SK-N-SH (cell line): ENCODE results near the gene SMIM13. TPM values are rescaled to one million over a fixed set of nuclear protein-coding genes. Genes with fewer than 3 reads are reported as not detected.

Source experiments
- CTCF ChIA-PET: fragments of 300-600, 350-600 bp; formaldehyde crosslinking; extraction: SDS; loops from one replicate; lab custom pipeline; 2021; lab: Yijun Ruan, JAX
- POLR2A ChIA-PET: fragments of 350-600 bp; sonication (Branson Sonifier 250); formaldehyde crosslinking; extraction: SDS; loops from one replicate; lab custom pipeline; 2020; ENCODE audit warnings: antibody characterized with exemption, inconsistent platforms; lab: Yijun Ruan, JAX
- DNase-seq: peaks from one replicate; pipeline ENCODE4 v3.0.0; 2012
- H2AFZ ChIP-seq: fragments of 200-600 bp; sonication (generic); 2 replicates; pipeline ENCODE4 v1.8.1; 2016; ENCODE audit warnings: antibody characterized with exemption, mild to moderate bottlenecking, low read depth
- H3F3A ChIP-seq: fragments of 200-600 bp; sonication (generic); replicated peaks from 2 replicates; pipeline ENCODE3; 2016; ENCODE audit warnings: antibody characterized with exemption, mild to moderate bottlenecking; ENCODE audit not compliant: insufficient read depth
- H3K27ac ChIP-seq, 2 experiments: fragments of 200-500 bp in 1 of 2; fragments of 200-600 bp in 1 of 2; sonication (Bioruptor generic) in 1 of 2; sonication (generic), shearing (Covaris generic) in 1 of 2; 2 replicates each; pipeline versions ENCODE4 v1.5.1 to v1.6.1; 2014 to 2016; ENCODE audit warnings: low read depth in 2 of 2, inconsistent platforms in 1 of 2, low read length in 1 of 2, mild to moderate bottlenecking in 1 of 2, mixed read lengths in 1 of 2
- H3K27me3 ChIP-seq: fragments of 200-600 bp; sonication (generic), shearing (Covaris generic); 2 replicates; pipeline ENCODE4 v1.6.1; 2016; ENCODE audit warnings: mixed run types; ENCODE audit not compliant: insufficient read depth
- H3K36me3 ChIP-seq, 2 experiments: fragments of 200-500 bp in 1 of 2; fragments of 200-600 bp in 1 of 2; sonication (Bioruptor generic) in 1 of 2; sonication (generic) in 1 of 2; replicated peaks in 1 of 2; 2 replicates each; pipeline versions ENCODE3 to v1.5.1; 2014 to 2016; ENCODE audit warnings: low read length in 1 of 2, mild to moderate bottlenecking in 1 of 2; ENCODE audit not compliant: insufficient read depth in 2 of 2, control insufficient read depth in 1 of 2
- H3K4me1 ChIP-seq, 2 experiments: fragments of 200-500 bp in 1 of 2; fragments of 200-600 bp in 1 of 2; sonication (Bioruptor generic) in 1 of 2; sonication (generic), shearing (Covaris generic) in 1 of 2; 2 replicates each; pipeline versions ENCODE4 v1.5.1 to v1.6.1; 2014 to 2016; ENCODE audit warnings: low read depth in 1 of 2, low read length in 1 of 2, mixed run types in 1 of 2; ENCODE audit not compliant: insufficient read depth in 2 of 2, control insufficient read depth in 1 of 2
- H3K4me2 ChIP-seq: fragments of 200-600 bp; sonication (generic), shearing (Covaris generic); 2 replicates; pipeline ENCODE4 v1.6.1; 2017; ENCODE audit warnings: mixed run types
- H3K4me3 ChIP-seq, 2 experiments: fragments of 200-500 bp in 1 of 2; fragments of 200-600 bp in 1 of 2; sonication (Bioruptor generic) in 1 of 2; sonication (generic), shearing (Covaris generic) in 1 of 2; 2 replicates each; pipeline versions ENCODE4 v1.5.1 to v1.8.1; 2014 to 2016; ENCODE audit warnings: low read depth in 2 of 2, inconsistent platforms in 1 of 2, low read length in 1 of 2, mild to moderate bottlenecking in 1 of 2, mixed read lengths in 1 of 2, moderate library complexity in 1 of 2
- H3K79me2 ChIP-seq: fragments of 200-600 bp; sonication (generic); 2 replicates; pipeline ENCODE4 v1.8.1; 2017; ENCODE audit warnings: mild to moderate bottlenecking; ENCODE audit not compliant: insufficient read depth
- H3K9ac ChIP-seq: fragments of 200-600 bp; sonication (generic); 2 replicates; pipeline ENCODE4 v1.6.1; 2017; ENCODE audit warnings: mixed run types
- H3K9me2 ChIP-seq: fragments of 200-600 bp; sonication (generic); 2 replicates; pipeline ENCODE4 v1.6.1; 2017; ENCODE audit warnings: mixed run types
- H3K9me3 ChIP-seq: fragments of 200-600 bp; sonication (generic); 2 replicates; pipeline ENCODE4 v1.6.1; 2017; ENCODE audit warnings: mixed run types, mild to moderate bottlenecking, moderate library complexity
- H4K20me1 ChIP-seq: fragments of 200-600 bp; sonication (generic); 2 replicates; pipeline ENCODE4 v1.6.1; 2017; ENCODE audit warnings: mild to moderate bottlenecking, mixed run types; ENCODE audit not compliant: insufficient read depth
- ELF1 ChIP-seq: IDR thresholded peaks from 2 replicates; pipeline ENCODE4 v1.4.0; 2012
- EP300 ChIP-seq, 2 experiments: IDR thresholded peaks; 2 replicates each; pipeline versions ENCODE4 v1.4.0 to v1.6.1; 2012; ENCODE audit warnings: borderline replicate concordance in 1 of 2, low read depth in 1 of 2, low read length in 1 of 2
- EZH2phosphoT487 ChIP-seq: fragments of 200-600 bp; sonication (generic); IDR thresholded peaks from 2 replicates; pipeline ENCODE4 v1.6.1; 2017; ENCODE audit warnings: low read depth, mixed run types, mild to moderate bottlenecking, antibody characterized with exemption, moderate library complexity, borderline replicate concordance
- FOXM1 ChIP-seq: IDR thresholded peaks from 2 replicates; pipeline ENCODE4 v1.4.0; 2012; ENCODE audit warnings: low read depth, mild to moderate bottlenecking
- IRF3 ChIP-seq: fragments of 150-350 bp; IDR thresholded peaks from 2 replicates; pipeline ENCODE4 v1.6.1; 2016; ENCODE audit warnings: mild to moderate bottlenecking, low read depth, low read length
- JUND ChIP-seq: IDR thresholded peaks from 2 replicates; pipeline ENCODE4 v1.4.0; 2012
- MXI1 ChIP-seq: IDR thresholded peaks from 2 replicates; pipeline ENCODE4 v1.6.1; 2012; ENCODE audit warnings: mild to moderate bottlenecking, low read depth, low read length, improper control_type of control experiment
- NRF1 ChIP-seq: IDR thresholded peaks from 2 replicates; pipeline ENCODE4 v1.6.1; 2012; ENCODE audit warnings: low read depth, mild to moderate bottlenecking, low read length
- POLR2AphosphoS5 ChIP-seq: IDR thresholded peaks from 2 replicates; pipeline ENCODE4 v1.6.1; 2012; ENCODE audit warnings: low read depth, low read length
- RAD21 ChIP-seq: IDR thresholded peaks from 2 replicates; pipeline ENCODE4 v1.6.1; 2012; ENCODE audit warnings: mild to moderate bottlenecking, low read length
- RFX5 ChIP-seq: IDR thresholded peaks from 2 replicates; pipeline ENCODE4 v1.6.1; 2012; ENCODE audit warnings: mild to moderate bottlenecking, improper control_type of control experiment, low read length
- SIN3A ChIP-seq: IDR thresholded peaks from 2 replicates; pipeline ENCODE4 v1.6.1; 2012; ENCODE audit warnings: low read depth, mild to moderate bottlenecking, low read length, moderate library complexity, borderline replicate concordance
- SMC3 ChIP-seq: IDR thresholded peaks from 2 replicates; pipeline ENCODE4 v1.6.1; 2012; ENCODE audit warnings: low read depth, low read length, improper control_type of control experiment
- TEAD4 ChIP-seq: IDR thresholded peaks from 2 replicates; pipeline ENCODE4 v1.4.0; 2012; ENCODE audit warnings: mild to moderate bottlenecking, borderline replicate concordance; ENCODE audit not compliant: insufficient read depth
- ZBTB33 ChIP-seq: IDR thresholded peaks from 2 replicates; pipeline ENCODE4 v1.4.0; 2012; ENCODE audit warnings: low read depth, borderline replicate concordance
- polyA plus RNA-seq, 3 experiments: library from polyadenylated mRNA; depleted of rRNA; stranded (reverse); fragments of >200 nt; gene quantifications; 2 replicates each; pipeline ENCODE4 v1.2.3, GENCODE V29; 2012
- TF ChIP-seq, protein P1 (sequence below): fragments of 150-350 bp; IDR thresholded peaks from 2 replicates; pipeline ENCODE4 v1.6.1; 2017; ENCODE audit warnings: antibody characterized with exemption, low read length, low read depth, borderline replicate concordance
- TF ChIP-seq, protein P2 (sequence below): IDR thresholded peaks from 2 replicates; pipeline ENCODE4 v1.4.0; 2012; ENCODE audit warnings: low read depth
- TF ChIP-seq, protein P3 (sequence below): IDR thresholded peaks from 2 replicates; pipeline ENCODE4; 2012

The SMIM13 gene
- polyA plus RNA-seq, 1 of the 3 experiments (the other 2 are of a cell fraction): 2.1 TPM

- Histone ChIP-seq H3K36me3 (no peaks in the 10 kb centered on the region), H4K20me1 (no peaks in the 10 kb centered on the region), H3K9ac (no peak overlapping the region), H3K4me1 (peaks cover 0 to 3% of the 10 kb centered on the region in 2 experiments; a peak in 1 of 4 replicates), H3K4me2 (no peak overlapping the region), H3K27me3 (no peaks in the 10 kb centered on the region), H3K9me2 (no peaks in the 10 kb centered on the region), H3F3A (no peaks in the 10 kb centered on the region), H2AFZ (no peak overlapping the region), H3K9me3 (0 out of 2 replicates have a peak, but pooled peaks cover 6% of the 10 kb centered on the region), H3K27ac (no peak overlapping the region), H3K79me2 (no peaks in the 10 kb centered on the region), H3K4me3 (no peak overlapping the region)
- CTCF ChIA-PET: no interaction called here
- POLR2A ChIA-PET: no interaction called here
- no peak for DNase-seq
- no peak for TF ChIP-seq IRF3
- no peak for TF ChIP-seq FOXM1
- no peak for TF ChIP-seq NRF1
- TF ChIP-seq SIN3A: no peak
- no peak for TF ChIP-seq JUND
- no peak for TF ChIP-seq ELF1
- no peak for TF ChIP-seq RFX5
- TF ChIP-seq SMC3: no peak
- no peak for TF ChIP-seq EP300 (IDR thresholded peaks at IDR 0.05; ENCODE audit: borderline replicate concordance in 1 of 2, low read depth in 1 of 2, low read length in 1 of 2)
- TF ChIP-seq RAD21: no peak
- TF ChIP-seq, protein P1, sequence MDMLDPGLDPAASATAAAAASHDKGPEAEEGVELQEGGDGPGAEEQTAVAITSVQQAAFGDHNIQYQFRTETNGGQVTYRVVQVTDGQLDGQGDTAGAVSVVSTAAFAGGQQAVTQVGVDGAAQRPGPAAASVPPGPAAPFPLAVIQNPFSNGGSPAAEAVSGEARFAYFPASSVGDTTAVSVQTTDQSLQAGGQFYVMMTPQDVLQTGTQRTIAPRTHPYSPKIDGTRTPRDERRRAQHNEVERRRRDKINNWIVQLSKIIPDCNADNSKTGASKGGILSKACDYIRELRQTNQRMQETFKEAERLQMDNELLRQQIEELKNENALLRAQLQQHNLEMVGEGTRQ: no peak
- TF ChIP-seq ZBTB33: no peak
- TF ChIP-seq EZH2phosphoT487: no peak
- TF ChIP-seq, protein P2, sequence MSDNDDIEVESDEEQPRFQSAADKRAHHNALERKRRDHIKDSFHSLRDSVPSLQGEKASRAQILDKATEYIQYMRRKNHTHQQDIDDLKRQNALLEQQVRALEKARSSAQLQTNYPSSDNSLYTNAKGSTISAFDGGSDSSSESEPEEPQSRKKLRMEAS: no peak
- no peak for TF ChIP-seq TEAD4
- TF ChIP-seq, protein P3, sequence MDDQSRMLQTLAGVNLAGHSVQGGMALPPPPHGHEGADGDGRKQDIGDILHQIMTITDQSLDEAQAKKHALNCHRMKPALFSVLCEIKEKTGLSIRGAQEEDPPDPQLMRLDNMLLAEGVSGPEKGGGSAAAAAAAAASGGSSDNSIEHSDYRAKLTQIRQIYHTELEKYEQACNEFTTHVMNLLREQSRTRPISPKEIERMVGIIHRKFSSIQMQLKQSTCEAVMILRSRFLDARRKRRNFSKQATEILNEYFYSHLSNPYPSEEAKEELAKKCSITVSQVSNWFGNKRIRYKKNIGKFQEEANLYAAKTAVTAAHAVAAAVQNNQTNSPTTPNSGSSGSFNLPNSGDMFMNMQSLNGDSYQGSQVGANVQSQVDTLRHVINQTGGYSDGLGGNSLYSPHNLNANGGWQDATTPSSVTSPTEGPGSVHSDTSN: no peak
- TF ChIP-seq POLR2AphosphoS5: no peak
- no peak for TF ChIP-seq MXI1
Observed at GRCh38 chr6:11152581-11152980, 58.9 kb downstream of the SMIM13 start.
